ENCODE data around the gene CCT3.

The CCT3 gene

DNA sequence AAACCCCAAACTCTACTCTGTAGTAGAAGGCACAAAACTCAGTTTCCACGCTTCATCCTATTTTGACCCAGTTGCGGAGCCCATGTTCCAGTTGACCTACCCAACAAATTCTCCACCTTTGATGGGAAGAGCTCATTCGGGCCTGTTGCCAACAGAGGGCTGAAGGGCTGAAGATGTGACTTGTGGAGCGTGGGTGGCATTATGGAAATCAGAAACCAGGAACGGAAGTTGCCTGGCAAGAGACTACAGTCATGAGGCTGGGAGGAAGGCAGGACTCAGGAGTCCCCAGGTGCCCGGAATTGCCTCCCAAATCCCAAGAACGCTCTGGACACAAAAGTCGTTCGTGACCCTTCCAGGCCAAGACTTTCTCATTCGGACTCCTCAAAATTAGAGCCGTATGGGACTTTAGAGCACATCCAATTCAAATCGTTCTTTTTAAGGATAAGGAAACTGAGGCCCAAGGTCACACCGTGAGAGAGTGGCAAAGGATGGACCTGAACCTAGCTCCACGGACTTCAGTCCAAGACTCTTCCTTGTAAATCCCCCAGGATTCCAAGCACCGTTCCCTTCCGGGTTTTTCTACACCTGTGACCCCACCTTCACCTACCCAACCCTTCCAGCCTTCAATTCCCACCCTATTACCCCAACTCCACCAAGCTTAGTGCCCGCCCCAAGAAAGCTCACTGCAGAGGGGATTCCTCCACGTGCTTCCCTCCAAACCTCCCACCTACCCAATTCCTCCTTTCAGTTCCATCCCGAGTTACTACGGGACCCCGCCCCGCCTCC, 56.2 kb downstream of the CCT3 start:
- no peak for DNase-seq (ENCODE audit: low read depth)

DNA sequence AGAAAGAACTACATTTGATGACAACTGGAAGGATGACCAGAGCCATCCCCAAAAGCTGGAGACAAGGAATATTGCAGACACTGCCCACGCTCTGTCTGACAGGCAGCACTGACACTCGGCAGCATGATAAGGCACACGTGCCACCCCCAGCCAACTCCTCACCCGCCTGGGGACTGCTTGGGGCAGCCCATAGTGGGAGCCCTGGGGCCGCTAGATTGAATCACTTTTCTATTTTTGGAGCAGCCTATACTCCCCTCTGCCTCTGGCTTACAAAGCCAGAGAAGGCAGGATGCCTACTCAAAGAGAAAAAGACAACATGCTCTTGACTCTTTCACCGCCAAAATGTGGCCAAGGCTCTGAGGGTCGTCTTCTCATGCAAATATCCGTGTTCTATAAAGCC, 56.8 kb downstream of the CCT3 start:
- DNase-seq (ENCODE audit: low read depth), result no peak

DNA sequence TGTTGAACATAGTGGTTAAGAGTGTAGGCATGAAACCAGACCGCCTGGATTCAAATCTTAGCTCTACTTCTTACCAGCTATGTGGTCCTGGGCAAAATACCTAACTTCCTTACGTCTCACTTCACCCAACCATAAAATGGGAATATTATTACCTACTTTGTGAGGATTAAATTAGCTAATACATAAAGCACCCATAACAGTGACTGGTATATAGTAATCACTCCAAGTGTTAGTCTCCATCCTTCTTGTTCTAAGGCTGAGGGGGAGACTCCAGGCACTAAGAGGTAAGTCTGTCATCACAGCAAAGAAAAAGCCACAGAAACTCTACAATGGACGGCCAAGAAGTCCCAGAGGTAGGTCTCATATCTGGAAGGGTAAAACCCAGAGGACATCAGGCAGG, 58.3 kb downstream of the CCT3 start:
- no peak for DNase-seq (ENCODE audit: low read depth)

DNA sequence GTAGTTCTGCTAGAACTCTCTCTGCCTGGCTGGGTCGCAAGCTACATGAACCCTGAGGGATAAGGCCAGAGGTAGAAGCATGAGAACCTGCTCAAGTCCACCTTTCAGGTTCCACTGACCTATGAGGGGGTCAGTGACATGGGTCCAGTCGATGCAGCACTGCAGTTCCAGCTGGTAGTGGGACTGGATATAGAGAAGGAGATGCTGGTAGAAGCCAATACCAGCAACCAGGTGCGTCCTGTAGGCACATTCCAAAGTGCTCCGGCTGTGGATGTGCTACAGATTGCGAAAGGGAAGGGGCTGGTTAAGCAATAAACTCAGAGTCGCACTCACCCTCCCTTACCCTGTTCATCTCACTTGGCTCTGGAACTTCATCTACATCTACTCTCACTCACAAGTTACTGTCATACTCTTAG, 61.1 kb downstream of the CCT3 start:
- DNase-seq (ENCODE audit: low read depth), result no peak

DNA sequence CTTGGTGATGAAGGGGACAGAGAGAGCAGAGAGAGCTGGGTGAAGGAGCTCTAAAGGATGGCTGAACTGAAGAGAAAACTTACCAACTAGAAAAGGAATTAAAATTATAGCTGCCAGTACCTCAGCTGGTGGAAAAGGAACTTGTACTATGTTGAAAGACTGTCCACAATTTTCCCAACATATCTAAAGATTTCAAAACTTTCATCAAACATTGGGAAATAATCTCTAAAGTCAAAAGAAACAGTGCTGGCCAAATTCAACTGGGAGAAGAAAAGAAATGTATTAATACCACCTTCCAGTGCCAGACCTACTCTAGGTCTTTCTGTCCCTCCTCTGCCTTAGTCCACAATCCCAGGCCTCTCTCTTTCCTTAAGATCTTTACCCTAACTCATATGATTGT, 61.6 kb downstream of the CCT3 start:
- DNase-seq (ENCODE audit: low read depth), result no peak

DNA sequence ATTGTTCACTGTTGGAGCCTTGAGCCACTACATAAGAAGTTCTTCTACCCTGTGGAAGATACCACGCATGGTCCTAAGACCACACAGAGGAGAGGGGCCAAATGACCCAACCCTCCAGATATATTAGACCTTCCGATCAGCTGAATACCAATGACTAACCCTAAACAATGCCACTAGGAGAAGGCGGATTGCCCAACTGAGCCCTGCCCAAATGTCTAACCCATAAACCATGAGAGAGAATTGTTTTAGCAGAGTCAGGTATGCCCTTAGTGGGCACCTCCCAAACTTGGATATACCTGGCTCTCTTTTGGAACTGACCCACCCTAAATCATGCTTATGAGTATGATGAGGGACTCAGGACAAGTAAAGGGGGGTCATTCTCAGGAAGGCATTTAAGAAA, 67.8 kb downstream of the CCT3 start:
- DNase-seq (ENCODE audit: low read depth), result no peak

DNA sequence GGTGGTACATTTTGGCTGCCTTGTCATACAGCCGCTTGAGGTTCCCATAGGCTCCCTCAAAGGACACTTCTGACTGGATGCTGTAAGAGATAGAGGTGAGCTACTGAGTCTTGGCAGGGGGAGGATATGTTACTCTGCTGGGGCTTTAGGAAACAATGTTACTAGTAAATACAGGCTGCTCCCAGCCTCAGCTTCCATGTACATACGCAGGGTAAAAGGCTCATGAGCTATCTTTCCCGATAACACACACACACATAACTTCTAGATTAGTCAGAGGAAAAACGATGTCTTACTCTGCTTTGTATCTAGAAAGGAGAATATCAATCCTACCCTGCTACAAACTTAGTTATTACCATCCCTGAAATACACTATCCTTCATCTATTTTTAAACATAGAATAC, 69.8 kb downstream of the CCT3 start:
- DNase-seq (ENCODE audit: low read depth), result no peak

DNA sequence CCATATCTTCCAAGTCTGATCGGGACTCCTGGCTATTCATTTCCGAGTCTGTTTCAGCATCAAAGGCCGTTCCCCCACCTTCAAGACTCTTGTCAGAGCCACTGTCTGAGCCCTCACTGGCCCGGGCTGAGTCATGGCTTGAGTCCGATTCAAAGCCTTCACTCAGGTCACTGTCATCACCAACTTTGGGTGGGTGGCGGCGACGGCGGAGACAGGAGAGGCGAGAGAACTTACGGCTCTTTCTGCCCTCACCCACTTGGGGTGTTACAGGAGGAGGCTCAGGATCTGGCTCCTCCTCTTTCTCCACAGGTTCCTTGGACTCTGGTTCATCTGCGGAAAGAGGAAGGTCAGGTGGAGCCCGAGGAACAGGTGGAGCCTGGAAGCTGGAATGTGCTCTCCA, 72.0 kb downstream of the CCT3 start:
- DNase-seq (ENCODE audit: low read depth), result no peak

DNA sequence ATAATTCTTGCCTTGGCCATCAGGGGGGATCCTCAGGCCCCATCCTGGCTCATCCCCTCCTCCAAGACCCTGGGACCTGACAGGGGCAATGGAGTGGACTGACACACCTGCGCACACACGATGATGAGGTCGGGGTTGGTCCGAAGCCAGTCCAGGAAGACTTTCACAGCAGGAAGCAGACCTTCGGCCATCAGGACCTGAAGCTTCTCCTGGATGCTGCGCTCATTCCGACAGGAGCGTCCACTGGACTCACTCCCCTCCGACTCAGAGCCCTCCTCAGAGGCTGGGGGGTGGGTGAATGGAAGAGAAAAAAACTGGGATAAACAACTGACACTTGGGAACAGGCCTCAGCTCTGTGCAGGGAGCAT, 74.8 kb downstream of the CCT3 start:
- no peak for DNase-seq (ENCODE audit: low read depth)

DNA sequence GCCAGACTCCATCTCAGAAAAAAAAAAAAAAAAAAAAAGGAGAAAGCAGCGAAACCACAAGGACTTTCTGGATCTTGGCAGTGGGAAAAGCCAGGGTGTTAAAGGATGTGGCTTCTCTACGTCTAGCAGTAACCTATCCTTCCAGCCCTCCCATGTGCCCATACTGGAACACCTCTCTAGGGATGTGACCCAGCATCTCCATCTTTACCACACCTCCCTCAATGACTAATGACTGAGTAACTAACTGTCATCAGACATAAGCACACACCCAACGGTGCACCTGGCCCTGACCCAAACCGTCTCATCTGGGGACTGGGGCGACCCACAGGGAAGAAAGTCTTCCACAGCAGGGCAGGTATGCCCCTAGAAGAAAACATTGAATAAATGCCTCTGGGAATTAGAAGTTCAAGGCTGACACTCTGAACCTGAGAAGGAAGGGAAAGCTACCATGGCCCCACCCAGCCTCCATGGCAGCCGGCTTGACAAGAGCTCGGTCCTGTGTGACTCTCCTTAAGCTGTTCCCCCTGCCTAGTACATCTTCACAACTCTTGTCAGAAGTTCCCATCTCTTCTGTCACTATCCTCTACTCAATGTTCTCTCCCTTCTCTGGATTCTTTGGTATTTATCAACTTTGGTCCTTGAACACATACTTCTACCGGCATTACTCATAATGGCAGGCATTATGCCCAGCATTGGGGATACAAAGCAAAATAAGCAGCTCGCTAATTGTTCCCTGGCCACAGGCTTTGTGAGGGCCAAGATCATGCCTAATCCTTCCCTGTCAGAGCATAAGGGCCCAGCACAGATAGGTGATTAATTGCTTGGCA, 75.4 kb downstream of the CCT3 start:
- no peak for DNase-seq (ENCODE audit: low read depth)

DNA sequence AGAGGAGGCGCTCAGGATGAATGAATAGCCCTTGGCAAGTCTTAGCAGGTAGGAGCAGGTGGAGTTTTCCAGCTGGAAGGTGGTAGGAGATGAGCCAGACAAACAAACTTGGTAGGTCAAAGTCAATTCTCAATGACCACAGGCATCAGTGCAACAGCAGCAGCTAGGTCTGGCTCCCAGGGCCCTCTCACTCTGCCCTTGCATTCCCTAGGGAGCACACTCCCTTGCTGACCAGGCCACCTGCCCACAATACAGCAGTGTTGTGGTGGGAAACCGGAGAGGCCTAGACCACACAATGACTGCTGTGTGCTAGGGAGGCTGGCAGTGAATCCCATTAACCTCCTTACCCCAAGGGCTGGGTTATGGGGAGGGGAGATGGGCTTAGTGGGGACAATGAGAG, 77.2 kb downstream of the CCT3 start:
- DNase-seq (ENCODE audit: low read depth), result no peak

DNA sequence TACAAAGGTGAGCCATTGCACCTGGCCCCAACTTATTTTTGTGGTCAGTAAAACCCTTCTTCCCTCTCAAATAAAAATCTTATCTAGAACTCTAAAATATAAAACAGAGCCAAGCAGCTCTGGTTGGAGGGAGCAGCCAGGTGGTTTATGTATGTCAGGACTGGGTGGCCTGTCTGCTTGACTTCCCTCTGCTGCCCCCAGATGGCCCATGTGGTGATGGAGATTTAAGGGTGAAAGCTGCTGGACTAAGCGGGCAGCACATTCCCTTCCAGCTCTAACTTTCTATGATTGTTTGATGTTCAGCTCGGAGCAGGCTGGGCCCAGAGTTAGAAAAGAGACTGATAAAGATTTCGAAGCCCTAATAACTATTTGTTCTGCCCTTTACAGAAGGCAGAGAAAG, 78.3 kb downstream of the CCT3 start:
- DNase-seq (ENCODE audit: low read depth), result no peak
